HG03460 (cell line): ENCODE data around the gene BCL2A1.
"Not testable (repeated sequence)": the region's sequence is repeated elsewhere in the genome, so short reads cannot be mapped to it uniquely, and the experiment has no call there.

Source experiments
- ATAC-seq: cut with Tn5 transposase; IDR thresholded peaks from one replicate; pipeline ENCODE4 v1.9.1; 2021; ENCODE audit not compliant: unreplicated experiment

BCL2A1 gene

GRCh38 chr15:79970624-79971434 lies at the start of gene BCL2A1:
Gene BCL2A1 (minus strand): TSS chr15:79971196. CDS start chr15:79971119, 77 bp downstream.
- ATAC-seq = peak; percentile 59

DNA sequence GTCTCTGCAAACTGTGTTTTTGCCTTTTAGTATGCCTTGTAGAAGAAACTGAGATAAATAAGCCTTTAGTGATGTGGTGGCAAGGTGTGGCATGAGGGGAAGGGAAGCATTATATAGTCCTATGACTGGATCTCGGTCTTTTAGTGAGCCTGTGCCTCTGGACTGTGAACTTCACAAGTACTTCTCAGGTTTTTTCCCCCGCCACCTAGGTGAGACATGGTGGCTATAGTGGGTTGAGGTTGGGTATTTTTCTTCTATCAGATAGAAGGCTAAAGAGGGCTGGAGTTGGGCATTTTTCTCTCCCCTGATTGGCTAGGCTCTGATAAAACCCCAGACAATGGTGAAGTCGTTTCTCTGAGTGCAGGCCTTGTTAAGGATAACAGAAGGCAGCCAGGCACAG lies 49.7 kb upstream of the BCL2A1 start:
- no peak for ATAC-seq

DNA sequence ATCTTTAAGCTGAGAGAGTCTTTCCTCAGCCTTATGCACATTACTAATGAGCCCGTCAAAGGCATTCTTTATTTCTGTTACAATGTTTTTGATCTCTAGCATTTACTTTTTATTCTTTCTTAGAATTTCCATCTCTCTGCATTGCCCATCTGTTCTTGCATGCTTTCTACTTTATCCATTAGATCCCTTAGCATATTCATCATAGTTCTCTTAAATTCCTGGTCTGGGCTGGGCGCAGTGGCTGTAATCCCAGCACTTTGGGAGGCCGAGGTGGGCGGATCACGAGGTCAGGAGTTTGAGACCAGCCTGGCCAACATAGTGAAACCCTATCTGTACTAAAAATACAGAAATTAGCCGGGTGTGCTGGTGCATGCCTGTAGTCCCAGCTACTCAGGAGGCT lies 49.2 kb upstream of the BCL2A1 start:
- not testable (repeated sequence) for ATAC-seq

- no peak for ATAC-seq
Measured at GRCh38 chr15:80019168-80019745, 48.3 kb upstream of the BCL2A1 start.

DNA sequence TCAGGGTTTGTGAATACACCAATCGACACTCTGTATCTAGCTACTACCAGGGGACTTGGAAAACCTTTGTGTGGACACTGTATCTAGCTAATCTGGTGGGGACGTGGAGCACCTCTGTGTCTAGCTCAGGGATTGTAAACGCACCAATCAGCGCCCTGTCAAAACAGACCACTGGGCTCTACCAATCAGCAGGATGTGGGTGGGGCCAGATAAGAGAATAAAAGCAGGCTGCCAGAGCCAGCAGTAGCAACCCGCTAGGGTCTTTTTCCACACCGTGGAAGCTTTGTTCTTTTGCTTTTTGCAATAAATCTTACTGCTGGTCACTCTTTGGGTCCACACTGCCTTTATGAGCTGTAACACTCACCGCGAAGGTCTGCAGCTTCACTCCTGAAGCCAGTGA lies 46.1 kb upstream of the BCL2A1 start:
- ATAC-seq = not testable (repeated sequence)

DNA sequence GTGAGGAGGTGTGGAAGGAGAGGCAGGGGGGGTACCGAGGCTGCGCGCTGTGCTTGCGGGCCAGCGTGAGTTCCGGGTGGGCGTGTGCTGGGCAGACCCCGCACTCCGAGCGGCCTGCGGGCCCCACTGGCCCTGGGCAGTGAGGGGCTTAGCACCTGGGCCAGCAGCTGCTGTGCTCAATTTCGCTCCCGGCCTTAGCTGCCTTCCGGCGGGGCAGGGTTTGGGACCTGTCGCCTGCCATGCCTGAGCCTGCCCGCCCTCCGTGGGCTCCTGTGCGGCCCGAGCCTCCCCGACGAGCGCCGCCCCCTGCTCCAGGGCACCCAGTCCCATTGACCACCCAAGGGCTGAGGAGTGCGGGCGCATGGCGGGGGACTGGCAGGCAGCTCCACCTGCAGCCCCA lies 45.5 kb upstream of the BCL2A1 start:
- not testable (repeated sequence) for ATAC-seq

- ATAC-seq = no peak
Measured at GRCh38 chr15:80015156-80015555, 44.2 kb upstream of the BCL2A1 start.

- ATAC-seq = not testable (repeated sequence)
Measured at GRCh38 chr15:80014186-80014585, 43.2 kb upstream of the BCL2A1 start.

GRCh38 chr15:80012060-80012726 lies 41.2 kb upstream of the BCL2A1 start:
- no peak for ATAC-seq

GRCh38 chr15:80011596-80011995 lies 40.6 kb upstream of the BCL2A1 start:
- ATAC-seq = no peak

DNA sequence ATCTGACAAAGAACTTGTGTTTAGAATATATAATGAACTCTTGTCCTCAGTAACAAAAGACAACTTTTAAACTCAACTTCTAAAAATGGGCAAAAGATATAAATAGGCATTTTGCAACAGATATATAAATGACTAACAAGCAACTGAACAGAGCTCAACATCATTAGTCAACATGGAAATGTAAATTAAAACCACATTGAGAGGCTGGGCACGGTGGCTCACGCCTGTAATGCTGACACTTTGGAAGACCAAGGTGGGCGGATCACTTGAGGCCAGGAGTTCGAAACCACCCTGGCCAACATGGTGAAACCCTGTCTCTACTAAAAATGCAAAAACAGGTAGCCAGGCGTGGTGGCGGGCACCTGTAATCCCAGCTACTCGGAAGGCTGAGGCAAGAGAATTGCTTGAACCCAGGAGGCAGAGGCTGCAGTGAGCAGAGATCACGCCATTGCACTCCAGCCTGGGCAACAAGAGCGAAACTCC lies 40.1 kb upstream of the BCL2A1 start:
- ATAC-seq = peak; percentile 51

- ATAC-seq = no peak
Measured at GRCh38 chr15:80010131-80010673, 39.2 kb upstream of the BCL2A1 start.

GRCh38 chr15:80007532-80007931 lies 36.5 kb upstream of the BCL2A1 start:
- ATAC-seq = no peak

- no peak for ATAC-seq
Measured at GRCh38 chr15:80006946-80007345, 36.0 kb upstream of the BCL2A1 start.

DNA sequence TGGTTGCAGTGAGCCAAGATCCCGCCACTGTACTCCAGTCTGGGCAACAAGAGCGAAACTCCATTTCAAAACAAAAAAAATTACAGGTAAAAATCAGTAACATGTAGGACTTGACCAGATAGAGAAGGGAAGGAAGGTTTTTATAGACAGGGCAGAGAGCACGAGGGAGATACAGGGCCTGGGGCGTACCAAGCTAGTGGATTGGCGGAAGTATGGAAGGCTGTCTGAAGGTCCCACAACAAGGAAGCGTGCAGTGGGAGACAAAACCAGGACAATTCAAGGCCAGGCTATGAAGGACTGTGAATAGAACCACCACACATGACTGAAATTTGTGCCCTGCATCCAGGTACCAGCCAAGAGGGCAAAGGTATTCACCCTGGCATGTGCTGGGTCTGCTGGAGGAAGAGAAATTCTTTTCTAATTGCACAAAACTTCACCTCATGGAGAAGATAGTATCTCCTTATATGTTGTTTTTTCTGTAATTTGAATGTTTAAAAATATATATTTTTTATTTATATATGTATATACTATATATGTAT lies 33.0 kb upstream of the BCL2A1 start:
- ATAC-seq = no peak

- ATAC-seq = no peak
Measured at GRCh38 chr15:80003171-80003570, 32.2 kb upstream of the BCL2A1 start.

- no peak for ATAC-seq
Measured at GRCh38 chr15:80002267-80002666, 31.3 kb upstream of the BCL2A1 start.

DNA sequence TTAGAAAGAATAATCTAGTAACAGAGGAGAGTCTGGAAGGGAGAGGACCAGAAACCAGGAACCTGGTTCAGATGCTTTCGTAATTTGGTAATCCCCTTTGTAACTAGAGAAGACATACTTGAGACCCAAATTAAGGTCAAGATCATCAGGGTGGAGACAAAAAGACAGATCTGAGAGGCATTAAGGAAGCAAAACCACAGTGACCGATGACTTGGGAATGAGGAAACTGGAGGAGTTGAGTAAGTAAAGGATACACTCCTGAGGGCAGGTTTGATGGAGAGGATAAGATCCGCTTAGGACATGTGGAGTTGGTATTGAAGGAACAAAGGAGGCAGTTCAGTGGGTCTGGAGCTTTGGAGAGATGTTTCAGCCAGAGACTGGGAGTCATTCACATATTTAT lies 23.6 kb upstream of the BCL2A1 start:
- no peak for ATAC-seq

DNA sequence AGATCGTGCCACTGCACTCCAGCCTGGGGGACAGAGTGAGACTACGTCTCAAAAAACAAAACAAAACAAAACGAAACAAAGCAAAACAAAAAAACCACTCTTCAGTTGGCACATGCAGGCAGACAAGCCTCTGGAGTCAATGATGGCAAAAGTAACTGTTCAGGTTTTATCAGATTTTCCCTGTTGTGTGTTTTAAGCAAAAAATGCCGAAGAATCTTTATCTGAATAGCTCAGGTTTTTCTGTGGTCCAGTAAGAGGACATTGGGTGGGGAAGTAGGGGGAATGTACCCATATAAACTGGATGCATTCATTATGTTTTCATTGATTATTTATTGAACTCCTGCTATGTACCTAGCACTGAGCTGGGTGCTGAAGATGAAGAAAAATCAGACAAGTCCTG lies 20.8 kb upstream of the BCL2A1 start:
- ATAC-seq = no peak

DNA sequence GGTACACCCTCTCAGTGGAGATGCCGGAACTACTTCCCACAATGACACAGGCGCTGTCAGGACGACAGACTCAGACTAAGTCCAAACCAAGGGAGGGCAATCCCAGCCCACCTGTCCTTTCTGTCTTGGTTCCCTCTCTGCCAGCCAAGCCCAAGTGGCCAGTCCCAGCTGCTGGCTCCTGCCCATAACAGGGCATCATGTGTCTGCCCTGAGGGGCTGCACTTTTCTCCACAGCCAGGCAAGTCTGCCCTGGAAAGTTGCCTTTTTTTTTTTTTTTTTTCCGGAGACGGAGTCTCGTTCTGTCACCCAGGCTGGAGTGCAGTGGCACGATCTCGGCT lies 20.0 kb upstream of the BCL2A1 start:
- no peak for ATAC-seq

GRCh38 chr15:79990280-79990996 lies 19.4 kb upstream of the BCL2A1 start:
- ATAC-seq = no peak
